Suppressor macrophage treated with lipopolysaccharide for 1 hour (primary cell): ENCODE results near the gene FGF14.
A peak's percentile ranks its signal among the peaks of the same experiment; 100 is the strongest.

Experiments
- DNase-seq, 3 donors: peaks; one replicate each; pipeline ENCODE4 v3.0.0-alpha.2; 2020 to 2022

Gene FGF14

GRCh38 chr13:101757446-101758039 is 644.3 kb downstream of the FGF14 start:
- DNase-seq, result peak; percentile 21 to 49 (median 22)

GRCh38 chr13:101755228-101755887 is 646.5 kb downstream of the FGF14 start:
- no peak for DNase-seq

GRCh38 chr13:101752432-101752831 is 649.4 kb downstream of the FGF14 start:
- DNase-seq, result no peak

- peak; percentile 54 to 67 (median 66) for DNase-seq
Observed at GRCh38 chr13:101751488-101751887, 650.4 kb downstream of the FGF14 start.

GRCh38 chr13:101749584-101749983 is 652.3 kb downstream of the FGF14 start:
- DNase-seq, result no peak

- no peak for DNase-seq
Observed at GRCh38 chr13:101747039-101747438, 654.8 kb downstream of the FGF14 start.

GRCh38 chr13:101746513-101746912 is 655.3 kb downstream of the FGF14 start:
- DNase-seq, result no peak

GRCh38 chr13:101739382-101740178 is 662.3 kb downstream of the FGF14 start:
- DNase-seq, result no peak

- DNase-seq, result no peak
Observed at GRCh38 chr13:101738336-101738735, 663.5 kb downstream of the FGF14 start.

- DNase-seq, result no peak
Observed at GRCh38 chr13:101736566-101736965, 665.3 kb downstream of the FGF14 start.

- no peak for DNase-seq
Observed at GRCh38 chr13:101730420-101731000, 671.3 kb downstream of the FGF14 start.

GRCh38 chr13:101728615-101729014 is 673.2 kb downstream of the FGF14 start:
- no peak for DNase-seq

- DNase-seq, result no peak
Observed at GRCh38 chr13:101728021-101728420, 673.8 kb downstream of the FGF14 start.

- no peak for DNase-seq
Observed at GRCh38 chr13:101727118-101727517, 674.7 kb downstream of the FGF14 start.

GRCh38 chr13:101726681-101727080 is 675.2 kb downstream of the FGF14 start:
- DNase-seq, result no peak

- DNase-seq, result no peak
Observed at GRCh38 chr13:101718496-101718895, 683.4 kb downstream of the FGF14 start.

GRCh38 chr13:101717353-101717752 is 684.5 kb downstream of the FGF14 start:
- DNase-seq, result no peak

GRCh38 chr13:101714195-101714594 is 687.7 kb downstream of the FGF14 start:
- DNase-seq, result no peak

GRCh38 chr13:101712026-101712348 is 689.9 kb downstream of the FGF14 start:
- no peak for DNase-seq

- DNase-seq, result no peak
Observed at GRCh38 chr13:101711307-101712025, 690.4 kb downstream of the FGF14 start.

- DNase-seq, result no peak
Observed at GRCh38 chr13:101709952-101710351, 691.9 kb downstream of the FGF14 start.

- no peak for DNase-seq
Observed at GRCh38 chr13:101708115-101708514, 693.7 kb downstream of the FGF14 start.

- DNase-seq, result no peak
Observed at GRCh38 chr13:101707659-101708058, 694.2 kb downstream of the FGF14 start.
